Measurements from ENCODE around the gene ADIPOQ. TPM values are rescaled to one million over a fixed set of nuclear protein-coding genes. Genes with fewer than 3 reads are reported as not detected.
A peak's percentile ranks its signal among the peaks of the same experiment; 100 is the strongest.
"Not testable (repeated sequence)": the region's sequence is repeated elsewhere in the genome, so short reads cannot be mapped to it uniquely, and the experiment has no call there.

Gene ADIPOQ
- total RNA-seq (ENCODE audit: insufficient read depth, low replicate concordance) = 3.9 TPM

DNA sequence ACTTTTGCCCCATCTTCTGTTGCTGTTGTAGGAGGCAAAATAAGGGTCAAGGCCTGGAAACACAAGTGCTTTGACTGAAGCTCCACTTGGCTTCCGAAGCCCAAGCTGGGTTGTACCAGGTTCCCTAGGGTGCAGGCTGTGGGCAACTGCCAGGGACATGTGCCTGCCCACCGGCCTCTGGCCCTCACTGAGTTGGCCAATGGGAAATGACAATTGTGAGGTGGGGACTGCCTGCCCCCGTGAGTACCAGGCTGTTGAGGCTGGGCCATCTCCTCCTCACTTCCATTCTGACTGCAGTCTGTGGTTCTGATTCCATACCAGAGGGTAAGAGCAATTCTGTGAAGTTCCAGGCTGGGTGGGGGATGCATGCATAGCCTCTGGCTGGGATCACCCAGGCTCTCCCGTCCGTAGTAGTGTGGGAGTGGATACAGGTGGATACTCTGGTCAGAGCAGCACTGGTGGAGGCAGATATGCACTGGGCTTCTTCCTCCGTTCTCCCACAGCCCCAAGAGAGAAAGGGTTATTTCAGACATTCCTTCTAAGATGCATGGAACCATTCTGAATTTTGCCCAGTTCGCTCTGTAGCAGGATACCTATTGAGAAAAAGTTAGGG lies at the start of gene ADIPOQ:
TSS of gene ADIPOQ (plus strand) at position 285 of the 613 bp plus-strand sequence. CDS start 10,349 bp downstream, outside the sequence.
- no peak for DNase-seq (ENCODE audit: low spot score)

DNA sequence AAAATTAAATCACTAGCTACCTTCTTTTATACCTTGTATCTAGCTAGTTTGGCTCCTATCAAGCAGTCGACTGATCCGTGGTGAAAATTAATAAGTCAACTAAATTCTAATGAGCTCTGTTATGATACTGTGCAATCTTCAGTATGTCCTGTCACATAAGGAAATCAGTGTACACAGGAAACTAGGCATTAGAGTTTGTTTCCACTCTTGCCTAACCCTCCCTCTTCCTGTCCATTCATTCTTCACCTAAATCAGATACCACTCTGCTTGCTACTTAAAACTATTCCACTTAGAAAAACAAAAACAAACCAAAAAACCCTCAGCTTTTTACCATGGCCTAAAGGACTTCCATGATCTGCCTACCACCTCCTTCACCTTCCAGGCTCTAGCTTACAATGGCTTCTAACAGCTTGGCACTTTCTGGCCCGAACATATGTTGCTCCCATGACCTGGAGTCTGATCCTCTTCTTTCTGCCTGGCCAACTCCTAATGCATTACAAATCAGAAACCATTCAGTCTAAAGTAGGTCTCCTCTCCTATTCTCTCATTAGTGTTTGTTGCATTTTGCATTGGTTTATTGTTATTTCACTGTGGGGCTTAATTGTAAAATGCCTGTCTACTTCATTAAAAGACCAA lies 44.2 kb upstream of the ADIPOQ start:
- no peak for DNase-seq (ENCODE audit: low spot score)

- no peak for DNase-seq (ENCODE audit: low spot score)
These were observed 42.2 kb upstream of the ADIPOQ start for GRCh38 chr3:186800285-186800684.

GRCh38 chr3:186802701-186803100 lies 39.8 kb upstream of the ADIPOQ start:
- no peak for DNase-seq (ENCODE audit: low spot score)

DNA sequence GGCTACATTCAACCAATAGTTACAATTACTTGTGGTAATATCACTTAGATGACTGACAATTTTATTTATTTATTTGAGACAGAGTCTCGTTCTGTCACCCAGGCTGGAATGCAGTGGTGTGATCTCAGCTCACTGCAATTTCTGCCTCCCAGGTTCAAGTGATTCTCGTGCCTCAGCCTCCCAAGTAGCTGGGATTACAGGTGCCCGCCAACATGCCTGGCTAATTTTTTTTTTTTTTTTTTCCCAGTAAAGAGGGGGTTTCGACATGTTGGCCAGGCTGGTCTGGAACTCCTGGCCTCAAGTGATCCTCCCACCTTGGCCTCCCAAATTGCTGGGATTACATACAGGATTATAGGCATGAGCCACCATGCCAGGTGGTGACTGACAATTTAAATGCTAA lies 39.1 kb upstream of the ADIPOQ start:
- not testable (repeated sequence) for DNase-seq (ENCODE audit: low spot score)

GRCh38 chr3:186806089-186807055 lies 36.1 kb upstream of the ADIPOQ start, which contains the start of gene RFC4:
TSS of gene RFC4 (minus strand) at chr3:186806482. CDS start at chr3:186804713, 1,769 bp downstream.
- DNase-seq (ENCODE audit: low spot score) = peak; percentile 88

DNA sequence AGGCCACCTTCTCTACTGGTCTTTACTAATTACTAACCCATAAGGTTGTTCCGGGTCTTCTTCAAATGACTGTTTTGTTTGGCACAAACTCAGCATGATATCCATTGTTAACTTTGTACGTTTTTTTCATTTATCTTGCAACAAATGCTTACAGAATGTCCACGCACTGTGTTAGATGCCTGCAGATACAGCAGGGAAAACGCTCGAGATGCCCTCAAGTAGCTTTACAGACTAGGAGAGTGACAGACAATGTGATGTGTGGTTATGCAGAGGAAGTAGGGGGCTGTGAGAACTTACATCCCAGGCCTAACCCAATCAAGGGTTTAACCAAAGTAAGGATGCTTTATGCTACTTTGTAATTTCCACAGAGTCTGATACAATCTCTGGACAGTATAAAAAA lies 35.3 kb upstream of the ADIPOQ start:
- DNase-seq (ENCODE audit: low spot score) = no peak

- DNase-seq (ENCODE audit: low spot score) = no peak
These were observed 32.0 kb upstream of the ADIPOQ start for GRCh38 chr3:186810336-186810996.

GRCh38 chr3:186811313-186811712 lies 31.2 kb upstream of the ADIPOQ start:
- not testable (repeated sequence) for DNase-seq (ENCODE audit: low spot score)

DNA sequence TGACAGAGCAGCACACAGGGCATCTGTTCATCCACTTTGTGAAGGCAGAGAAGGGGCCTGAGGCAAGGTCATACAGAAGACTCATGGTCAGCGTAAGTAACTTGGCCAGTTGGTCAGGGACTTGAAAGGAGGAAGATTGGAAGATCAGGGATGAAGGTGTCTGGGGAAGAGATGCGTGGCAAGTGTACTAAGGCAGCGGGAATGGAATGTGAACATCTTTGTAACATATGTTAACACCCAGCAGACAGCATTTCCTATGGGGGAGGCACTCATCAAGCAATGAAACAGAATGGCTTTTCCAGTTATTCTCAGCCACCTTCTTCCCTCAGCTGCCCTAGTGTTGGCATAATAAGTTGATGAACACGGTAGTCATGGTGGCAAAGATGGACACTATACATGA lies 28.4 kb upstream of the ADIPOQ start:
- DNase-seq (ENCODE audit: low spot score) = no peak

DNA sequence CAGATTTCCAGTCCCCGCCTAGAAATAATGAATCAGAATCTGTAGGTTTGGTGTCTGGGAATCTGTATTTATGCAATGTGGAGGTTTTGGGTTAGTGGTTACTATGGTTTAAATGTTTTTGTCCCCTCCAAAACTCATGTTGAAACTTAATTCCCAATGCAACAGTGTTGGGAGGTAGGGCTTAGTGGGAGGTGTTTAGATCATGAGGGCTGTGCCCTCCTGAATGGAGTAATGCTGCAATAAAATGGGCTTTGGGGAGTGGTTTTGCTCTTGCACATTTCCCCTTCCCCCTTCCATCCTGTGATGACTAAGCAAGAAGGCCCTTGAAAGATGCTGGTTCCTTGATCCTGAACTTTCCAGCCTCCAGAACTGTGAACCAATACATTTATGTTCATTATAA lies 27.1 kb upstream of the ADIPOQ start:
- DNase-seq (ENCODE audit: low spot score) = no peak

DNA sequence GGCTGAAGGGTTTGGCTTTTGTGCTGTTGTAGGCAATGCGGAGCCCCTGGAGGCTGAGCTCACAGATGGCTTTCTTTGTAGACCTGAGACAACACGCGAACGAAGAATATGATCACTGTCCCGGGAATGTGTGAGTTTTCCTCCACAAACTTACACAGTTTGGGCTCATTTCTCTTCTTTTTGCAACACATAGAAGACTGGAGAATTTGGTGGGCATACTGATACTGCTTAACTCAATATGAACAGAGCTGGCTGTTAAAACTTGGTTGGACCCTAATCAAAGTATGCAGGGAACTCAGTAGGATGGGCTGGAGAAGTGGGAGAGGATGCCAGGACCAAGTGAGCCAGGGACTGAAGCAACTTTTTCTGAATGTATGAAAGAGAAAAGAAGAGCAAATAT lies 24.0 kb upstream of the ADIPOQ start:
- DNase-seq (ENCODE audit: low spot score) = no peak

- DNase-seq (ENCODE audit: low spot score) = no peak
These were observed 23.6 kb upstream of the ADIPOQ start for GRCh38 chr3:186818956-186819355.

DNA sequence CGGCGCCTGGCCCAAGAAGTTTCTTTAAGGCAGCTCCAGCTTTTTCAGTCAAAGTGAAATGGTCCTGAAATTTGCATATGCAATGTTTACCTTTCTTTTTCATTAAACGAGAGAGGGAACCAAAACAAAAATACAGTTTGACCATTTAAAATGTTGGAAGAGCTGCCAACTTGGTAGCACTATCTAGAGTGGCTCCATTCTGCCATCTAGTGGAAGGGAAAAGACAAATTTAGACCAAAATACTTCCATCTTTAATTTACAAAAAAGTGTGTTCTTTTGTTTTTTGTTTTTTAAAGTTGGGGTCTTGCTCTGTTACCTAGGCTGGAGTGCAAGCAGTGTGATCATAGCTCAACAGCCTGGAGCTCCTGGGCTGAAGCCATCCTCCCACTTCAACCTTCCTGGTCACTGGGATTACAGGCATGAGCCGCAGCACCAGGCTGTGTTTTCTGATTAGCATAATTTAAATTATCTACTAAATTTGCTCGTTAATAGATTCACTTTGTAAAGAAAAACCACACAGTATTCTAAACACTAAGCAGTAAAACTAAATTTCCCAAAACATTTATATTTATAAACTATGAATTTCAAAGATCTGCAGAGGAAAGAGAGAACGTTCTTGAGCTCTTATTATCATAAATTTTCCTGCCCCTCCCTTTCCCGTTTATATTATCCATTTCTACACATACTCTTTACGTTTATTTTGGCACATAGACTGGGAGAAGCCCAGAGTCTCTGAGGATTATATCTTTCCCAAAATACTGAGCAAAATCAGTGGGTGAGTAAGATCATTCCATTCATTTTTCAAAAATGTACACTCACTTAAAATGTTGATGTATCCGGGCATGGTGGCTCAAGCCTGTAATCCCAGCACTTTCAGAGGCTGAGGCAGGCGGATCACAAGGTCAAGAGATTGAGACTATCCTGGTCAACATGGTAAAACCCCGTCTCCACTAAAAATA lies 20.8 kb upstream of the ADIPOQ start:
- peak; percentile 59 for DNase-seq (ENCODE audit: low spot score)

GRCh38 chr3:186822388-186822759 lies 20.1 kb upstream of the ADIPOQ start:
- not testable (repeated sequence) for DNase-seq (ENCODE audit: low spot score)

- DNase-seq (ENCODE audit: low spot score) = no peak
These were observed 19.1 kb upstream of the ADIPOQ start for GRCh38 chr3:186823386-186823785.

DNA sequence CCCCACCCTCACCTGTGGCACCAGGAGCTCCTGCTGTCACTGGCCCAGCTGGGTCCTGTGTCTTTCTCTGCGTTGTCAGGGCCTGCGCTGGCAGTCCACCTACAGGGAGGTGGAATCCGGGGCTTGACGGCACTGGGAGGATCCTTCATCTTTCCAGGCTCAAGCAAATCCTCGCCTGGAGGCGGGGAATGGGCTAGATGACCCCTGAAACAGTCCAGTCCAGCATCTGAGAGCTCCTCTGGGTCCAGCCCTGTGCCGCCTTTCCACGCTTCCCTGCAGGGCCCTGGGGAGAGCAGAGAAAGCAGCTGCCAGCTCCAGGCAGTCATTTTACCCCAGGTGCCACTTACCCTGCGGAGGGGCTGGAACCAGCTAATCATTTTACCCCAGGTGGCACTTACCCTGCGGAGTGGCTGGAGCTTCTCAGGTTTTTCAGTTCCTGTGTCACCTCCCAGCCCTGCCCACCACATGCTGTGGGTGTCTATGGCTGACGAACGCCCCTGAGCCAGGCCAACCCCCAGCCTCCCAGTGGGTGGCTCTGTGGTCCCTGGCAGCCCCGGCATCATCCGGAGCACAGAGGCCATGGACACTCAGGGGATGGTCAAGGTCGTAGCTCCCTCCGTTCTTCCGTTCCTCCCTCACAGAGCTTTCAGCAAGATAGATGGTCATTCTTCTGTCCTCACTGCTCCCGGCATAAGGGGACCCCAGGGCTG lies 17.9 kb upstream of the ADIPOQ start:
- DNase-seq (ENCODE audit: low spot score) = no peak

- DNase-seq (ENCODE audit: low spot score) = peak; percentile 68
These were observed 17.2 kb upstream of the ADIPOQ start for GRCh38 chr3:186825294-186825821.

- DNase-seq (ENCODE audit: low spot score) = no peak
These were observed 16.6 kb upstream of the ADIPOQ start for GRCh38 chr3:186825872-186826409.

Data from umbilical cord (tissue), 2 donors.